SU-DHL-6 (cell line): ENCODE data around the gene ATP7B.

Experiments used
- H2AFZ ChIP-seq: fragments of 200-600 bp; sonication (generic); 2 replicates; pipeline ENCODE4 v1.6.1; 2014; ENCODE audit warnings: low read depth, mild to moderate bottlenecking, moderate library complexity, mixed read lengths, antibody characterized with exemption, low read length; ENCODE audit not compliant: severe bottlenecking
- H3F3A ChIP-seq: fragments of 200-600 bp; shearing (Covaris generic); 2 replicates; pipeline ENCODE4 v1.6.0; 2016; ENCODE audit warnings: antibody characterized with exemption, mild to moderate bottlenecking; ENCODE audit not compliant: insufficient read depth
- H3K27ac ChIP-seq: fragments of 200-600 bp; sonication (generic); 2 replicates; pipeline ENCODE4 v1.5.1; 2016; ENCODE audit warnings: low read depth, mild to moderate bottlenecking, low read length, moderate library complexity, mixed read lengths
- H3K27me3 ChIP-seq: fragments of 200-600 bp; sonication (generic), shearing (Covaris generic); 2 replicates; pipeline ENCODE4 v1.6.0; 2014; ENCODE audit warnings: mild to moderate bottlenecking, low read length
- H3K36me3 ChIP-seq: fragments of 200-600 bp; sonication (generic); 2 replicates; pipeline ENCODE4 v1.6.1; 2014; ENCODE audit warnings: mild to moderate bottlenecking, low read length, mixed read lengths
- H3K4me2 ChIP-seq: fragments of 300-600, 200-600 bp; shearing (Covaris generic), sonication (generic); 2 replicates; pipeline ENCODE4 v1.6.0; 2014; ENCODE audit warnings: low read length, low read depth, mild to moderate bottlenecking; ENCODE audit not compliant: poor library complexity, severe bottlenecking
- H3K4me3 ChIP-seq: fragments of 200-600 bp; sonication (generic); 2 replicates; pipeline ENCODE4 v1.5.1; 2014; ENCODE audit warnings: antibody characterized with exemption, low read length, mild to moderate bottlenecking, mixed read lengths; ENCODE audit not compliant: insufficient read depth, poor library complexity, severe bottlenecking
- H3K79me2 ChIP-seq: fragments of 200-600 bp; sonication (generic); 2 replicates; pipeline ENCODE4 v1.6.1; 2014; ENCODE audit warnings: mild to moderate bottlenecking, low read length, moderate library complexity; ENCODE audit not compliant: insufficient read depth
- H3K9ac ChIP-seq: fragments of 200-600 bp; sonication (generic); 2 replicates; pipeline ENCODE4 v1.7.0; 2014; ENCODE audit warnings: mild to moderate bottlenecking, low read length
- H3K9me2 ChIP-seq: fragments of 200-600 bp; sonication (generic); replicated peaks from 2 replicates; pipeline ENCODE4 v1.6.1; 2014; ENCODE audit warnings: low read length; ENCODE audit not compliant: insufficient read depth
- H3K9me3 ChIP-seq: fragments of 200-600 bp; sonication (generic); 2 replicates; pipeline ENCODE4 v1.6.1; 2014; ENCODE audit warnings: low read length, mixed read lengths; ENCODE audit not compliant: insufficient read depth
- H4K20me1 ChIP-seq: fragments of 200-600 bp; sonication (generic); 2 replicates; pipeline ENCODE4 v1.6.1; 2014; ENCODE audit warnings: low read depth, mild to moderate bottlenecking, antibody characterized with exemption, low read length, moderate library complexity, mixed read lengths
- CTCF ChIP-seq: fragments of 200-600 bp; sonication (generic); IDR thresholded peaks from one replicate; pipeline ENCODE4 v1.5.1; 2017; ENCODE audit warnings: antibody characterized with exemption, mild to moderate bottlenecking, low read length, moderate library complexity; ENCODE audit not compliant: insufficient read depth, poor library complexity, severe bottlenecking
- EZH2phosphoT487 ChIP-seq: fragments of 200-600 bp; sonication (generic), shearing (Covaris generic); conservative IDR thresholded peaks from 2 replicates; pipeline ENCODE4 v1.6.1; 2018; ENCODE audit warnings: mild to moderate bottlenecking, antibody characterized with exemption, low read length, moderate library complexity, mixed read lengths

Gene ATP7B

GRCh38 chr13:51959773-51960172 is 51.5 kb downstream of the ATP7B start:
- TF ChIP-seq CTCF: no peak
- no peak for TF ChIP-seq EZH2phosphoT487
- H4K20me1 ChIP-seq: no peaks in the 10 kb centered on the region
- no peak overlapping the region for H3K27ac ChIP-seq
- no peaks in the 10 kb centered on the region for H3K9me3 ChIP-seq
- H3K9me2 ChIP-seq: no peaks in the 10 kb centered on the region
- H3K4me3 ChIP-seq: no peak overlapping the region
- H3K27me3 ChIP-seq: no peaks in the 10 kb centered on the region
- no peaks in the 10 kb centered on the region for H3K36me3 ChIP-seq
- no peak overlapping the region for H2AFZ ChIP-seq
- no peak overlapping the region for H3K9ac ChIP-seq
- H3K4me2 ChIP-seq: no peak overlapping the region
- H3F3A ChIP-seq: no peaks in the 10 kb centered on the region
- no peaks in the 10 kb centered on the region for H3K79me2 ChIP-seq

GRCh38 chr13:51958217-51958547 is 53.1 kb downstream of the ATP7B start:
- no peak overlapping the region for H3K27ac ChIP-seq
- no peaks in the 10 kb centered on the region for H3K9me2 ChIP-seq
- H3K9ac ChIP-seq: no peak overlapping the region
- no peaks in the 10 kb centered on the region for H3K27me3 ChIP-seq
- no peak overlapping the region for H3K4me2 ChIP-seq
- TF ChIP-seq EZH2phosphoT487 (no peak), CTCF (no peak)
- H2AFZ ChIP-seq: no peak overlapping the region
- H3K36me3 ChIP-seq: no peaks in the 10 kb centered on the region
- no peaks in the 10 kb centered on the region for H3K79me2 ChIP-seq
- no peaks in the 10 kb centered on the region for H4K20me1 ChIP-seq
- no peak overlapping the region for H3K4me3 ChIP-seq
- no peaks in the 10 kb centered on the region for H3K9me3 ChIP-seq
- no peaks in the 10 kb centered on the region for H3F3A ChIP-seq

DNA sequence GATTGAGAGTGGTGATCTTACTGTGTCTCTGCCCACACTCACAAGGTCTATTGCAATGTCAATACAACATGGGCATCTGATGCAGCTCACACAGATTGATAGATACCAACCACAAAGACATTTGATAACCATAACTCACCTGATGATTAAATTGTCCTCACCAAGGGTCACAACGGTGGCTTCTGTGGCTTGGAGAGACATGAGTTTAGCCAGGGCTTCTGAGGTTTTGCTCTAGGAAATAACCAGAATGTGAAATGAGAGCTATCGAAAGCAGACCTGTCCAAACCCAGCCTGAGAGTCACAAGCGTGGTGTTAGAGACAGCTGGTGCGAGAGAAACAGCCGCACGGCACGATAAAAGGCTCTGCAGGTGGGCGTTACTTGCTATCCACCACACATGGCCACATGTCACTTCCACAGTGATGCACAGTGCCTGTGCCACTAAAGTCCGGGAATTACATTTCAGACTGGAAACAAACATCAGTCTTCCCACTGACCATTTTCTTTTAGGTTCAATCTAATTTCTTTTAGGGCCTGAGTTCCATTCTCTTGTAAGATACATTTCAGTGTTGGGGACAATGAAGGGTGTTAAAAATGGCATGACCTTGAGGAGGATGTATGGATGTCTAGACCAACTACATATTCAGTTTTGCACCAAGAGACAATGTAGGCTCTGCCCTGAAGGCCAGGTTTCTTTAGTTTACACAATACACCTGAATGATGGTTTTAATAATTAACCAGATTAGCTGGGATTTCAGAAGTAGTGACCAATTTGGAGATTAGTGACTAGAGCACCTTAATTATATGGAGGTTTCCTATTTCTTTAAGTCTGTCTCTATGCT is 53.7 kb downstream of the ATP7B start:
- no peaks in the 10 kb centered on the region for H3K9me3 ChIP-seq
- H4K20me1 ChIP-seq: no peaks in the 10 kb centered on the region
- TF ChIP-seq EZH2phosphoT487: no peak
- no peak for TF ChIP-seq CTCF
- H3K9ac ChIP-seq: no peak overlapping the region
- no peaks in the 10 kb centered on the region for H3K9me2 ChIP-seq
- H2AFZ ChIP-seq: no peak overlapping the region
- no peaks in the 10 kb centered on the region for H3K79me2 ChIP-seq
- no peaks in the 10 kb centered on the region for H3F3A ChIP-seq
- H3K4me3 ChIP-seq: no peak overlapping the region
- no peaks in the 10 kb centered on the region for H3K27me3 ChIP-seq
- H3K27ac ChIP-seq: no peak overlapping the region
- H3K4me2 ChIP-seq: no peak overlapping the region
- no peaks in the 10 kb centered on the region for H3K36me3 ChIP-seq
